ENCODE results near the gene ZFHX3. TPM values are rescaled to one million over a fixed set of nuclear protein-coding genes. Genes with fewer than 3 reads are reported as not detected.

Gene ZFHX3
- total RNA-seq, 2 donors from 2014 or later: 0.79 to 2.2 TPM

GRCh38 chr16:72833969-72834368 is 214.0 kb downstream of the ZFHX3 start:
- H3K4me1 Mint-ChIP-seq: peaks cover 8% of the 10 kb centered on the region
- H3K4me3 Mint-ChIP-seq: no peak overlapping the region
- peaks cover 47% of the 10 kb centered on the region for H3K27me3 Mint-ChIP-seq (ENCODE audit: insufficient read depth)
- no peaks in the 10 kb centered on the region for H3K9me3 Mint-ChIP-seq
- Histone ChIP-seq H3K36me3 (ENCODE audit: control insufficient read depth, insufficient read depth, low read length) (no peaks in the 10 kb centered on the region), H3K27me3 (ENCODE audit: control insufficient read depth, insufficient read depth, low read length, poor library complexity, severe bottlenecking) (no peaks in the 10 kb centered on the region), H3K27ac (ENCODE audit: low read depth, low read length) (no peak overlapping the region), H3K4me1 (ENCODE audit: control insufficient read depth, insufficient read depth, low read length) (peaks cover 4% of the 10 kb centered on the region), H3K9ac (ENCODE audit: extremely low read depth, low read length, poor library complexity, severe bottlenecking) (no peak overlapping the region), H3K9me3 (ENCODE audit: control insufficient read depth, low read length) (no peaks in the 10 kb centered on the region), H3K4me3 (ENCODE audit: low read length) (no peak overlapping the region)
- WGBS, 2 experiments (ENCODE audit: insufficient coverage in 1 of 2, insufficient read length in 1 of 2): 93 to 94% methylated on average over 2 of the region's 2 CpGs
- no peak for TF ChIP-seq CTCF (conservative IDR thresholded peaks at IDR 0.05)
- no peak for DNase-seq
- no peaks in the 10 kb centered on the region for H3K36me3 Mint-ChIP-seq (ENCODE audit: low read depth)
- no peak overlapping the region for H3K27ac Mint-ChIP-seq

GRCh38 chr16:72833482-72833881 is 214.4 kb downstream of the ZFHX3 start:
- Mint-ChIP-seq H3K9me3 (no peaks in the 10 kb centered on the region), H3K4me1 (peaks cover 7% of the 10 kb centered on the region), H3K27ac (no peak overlapping the region), H3K4me3 (no peak overlapping the region), H3K36me3 (ENCODE audit: low read depth) (no peaks in the 10 kb centered on the region), H3K27me3 (ENCODE audit: insufficient read depth) (peaks cover 46% of the 10 kb centered on the region)
- no peaks in the 10 kb centered on the region for H3K36me3 ChIP-seq (ENCODE audit: control insufficient read depth, insufficient read depth, low read length)
- H3K4me3 ChIP-seq (ENCODE audit: low read length): no peak overlapping the region
- no peak for TF ChIP-seq CTCF (conservative IDR thresholded peaks at IDR 0.05)
- no peak for DNase-seq
- WGBS, 2 experiments (ENCODE audit: insufficient coverage in 1 of 2, insufficient read length in 1 of 2): 91% methylated on average over 3 of the region's 3 CpGs; no CpG with 5 or more reads in 1 of the 2 experiments
- peaks cover 4% of the 10 kb centered on the region for H3K4me1 ChIP-seq (ENCODE audit: control insufficient read depth, insufficient read depth, low read length)
- H3K27me3 ChIP-seq (ENCODE audit: control insufficient read depth, insufficient read depth, low read length, poor library complexity, severe bottlenecking): no peaks in the 10 kb centered on the region
- no peak overlapping the region for H3K27ac ChIP-seq (ENCODE audit: low read depth, low read length)
- no peak overlapping the region for H3K9ac ChIP-seq (ENCODE audit: extremely low read depth, low read length, poor library complexity, severe bottlenecking)
- H3K9me3 ChIP-seq (ENCODE audit: control insufficient read depth, low read length): no peaks in the 10 kb centered on the region

GRCh38 chr16:72832621-72833248 is 215.2 kb downstream of the ZFHX3 start:
- 48 to 56% methylated on average over 6 to 13 of the region's 13 CpGs for WGBS, 2 experiments (ENCODE audit: insufficient coverage in 1 of 2, insufficient read length in 1 of 2)
- Mint-ChIP-seq H3K4me3 (no peak overlapping the region), H3K4me1 (peaks cover 2% of the 10 kb centered on the region), H3K36me3 (ENCODE audit: low read depth) (no peaks in the 10 kb centered on the region), H3K27ac (no peak overlapping the region), H3K27me3 (ENCODE audit: insufficient read depth) (peaks cover 46% of the 10 kb centered on the region), H3K9me3 (no peaks in the 10 kb centered on the region)
- Histone ChIP-seq H3K27me3 (ENCODE audit: control insufficient read depth, insufficient read depth, low read length, poor library complexity, severe bottlenecking) (no peaks in the 10 kb centered on the region), H3K4me3 (ENCODE audit: low read length) (no peak overlapping the region), H3K27ac (ENCODE audit: low read depth, low read length) (peak overlapping the region; percentile 38), H3K9ac (ENCODE audit: extremely low read depth, low read length, poor library complexity, severe bottlenecking) (no peak overlapping the region), H3K4me1 (ENCODE audit: control insufficient read depth, insufficient read depth, low read length) (no peaks in the 10 kb centered on the region), H3K36me3 (ENCODE audit: control insufficient read depth, insufficient read depth, low read length) (no peaks in the 10 kb centered on the region), H3K9me3 (ENCODE audit: control insufficient read depth, low read length) (no peaks in the 10 kb centered on the region)
- DNase-seq: peak; percentile 96
- TF ChIP-seq CTCF (conservative IDR thresholded peaks at IDR 0.05): peak; percentile 95
